ENCODE measurements around the gene GOLGA6L25.
"Not testable (repeated sequence)": the region's sequence is repeated elsewhere in the genome, so short reads cannot be mapped to it uniquely, and the experiment has no call there.

Gene GOLGA6L25

GRCh38 chr15:28553268-28553667 lies at the start of gene GOLGA6L25:
GOLGA6L25 (plus strand) TSS chr15:28553568; CDS start chr15:28553629, 61 bp downstream.
- in situ Hi-C loops (cut with MboI; ENCODE audit: low sequenced_read_pairs), result not testable (repeated sequence)

DNA sequence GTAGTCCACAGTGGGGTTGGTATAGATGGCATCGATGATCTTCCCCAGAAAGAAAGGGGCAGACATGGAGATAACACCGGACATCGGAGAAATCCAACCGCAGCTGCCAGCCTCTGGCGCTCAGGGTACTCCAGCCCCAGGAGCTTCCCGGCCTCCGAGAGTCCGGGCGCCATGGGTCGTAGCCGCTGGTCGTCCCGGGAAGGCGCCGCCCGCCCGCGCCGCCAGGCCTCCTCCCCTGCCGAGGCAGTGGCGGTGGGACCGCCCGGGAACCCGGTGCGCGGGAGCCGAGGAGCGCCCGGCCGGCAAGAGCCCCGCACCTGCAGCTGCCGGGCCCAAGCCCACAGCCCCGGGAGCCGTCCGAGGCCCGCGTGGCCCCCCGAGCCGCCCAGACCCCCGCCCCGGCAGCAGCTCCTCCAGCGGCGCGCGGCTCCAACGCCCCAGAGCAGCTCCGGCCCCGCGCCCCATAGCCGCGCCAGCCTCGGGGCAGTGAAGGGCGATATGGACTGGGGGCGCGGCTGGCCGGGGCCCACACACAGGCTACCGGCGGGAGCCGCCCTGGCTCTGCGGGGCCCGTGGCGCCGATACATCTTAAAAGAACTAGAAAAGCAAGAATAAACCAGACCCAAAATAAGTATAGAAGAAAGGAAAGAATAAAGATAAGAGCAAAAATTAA lies 45.0 kb upstream of the GOLGA6L25 start:
- in situ Hi-C loops (cut with MboI; ENCODE audit: low sequenced_read_pairs), result not testable (repeated sequence)

DNA sequence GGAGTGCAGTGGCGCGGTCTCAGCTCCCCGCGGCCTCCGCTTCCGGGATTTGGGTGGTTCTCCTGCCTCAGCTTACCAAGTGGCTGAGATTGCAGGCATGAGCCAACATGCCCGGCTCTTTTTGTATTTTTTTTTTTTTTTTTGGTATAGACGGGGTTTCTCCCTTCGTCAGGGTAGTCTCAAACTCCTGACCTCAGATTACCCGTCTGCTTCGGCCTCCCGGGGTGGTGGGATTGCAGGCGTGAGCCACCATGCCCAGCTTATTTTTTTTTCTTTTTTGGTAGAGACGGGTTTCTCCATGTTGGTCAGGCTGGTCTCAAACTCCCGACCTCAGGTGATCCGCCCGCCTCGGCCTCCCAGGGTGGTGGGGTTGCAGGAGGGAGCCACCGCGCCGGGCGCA lies 39.2 kb upstream of the GOLGA6L25 start:
- in situ Hi-C loops (cut with MboI; ENCODE audit: low sequenced_read_pairs), result not testable (repeated sequence)

GRCh38 chr15:28515208-28515607 lies 38.2 kb upstream of the GOLGA6L25 start:
- in situ Hi-C loops (cut with MboI; ENCODE audit: low sequenced_read_pairs), result not testable (repeated sequence)

- in situ Hi-C loops (cut with MboI; ENCODE audit: low sequenced_read_pairs), result not testable (repeated sequence)
Observed at GRCh38 chr15:28532954-28533353, 20.4 kb upstream of the GOLGA6L25 start, which contains the start of gene GOLGA8G. GOLGA8G (minus strand) TSS chr15:28532971; CDS start chr15:28532909, 62 bp downstream.

- in situ Hi-C loops (cut with MboI; ENCODE audit: low sequenced_read_pairs), result not testable (repeated sequence)
Observed at GRCh38 chr15:28573351-28573750, 20.0 kb downstream of the GOLGA6L25 start.

DNA sequence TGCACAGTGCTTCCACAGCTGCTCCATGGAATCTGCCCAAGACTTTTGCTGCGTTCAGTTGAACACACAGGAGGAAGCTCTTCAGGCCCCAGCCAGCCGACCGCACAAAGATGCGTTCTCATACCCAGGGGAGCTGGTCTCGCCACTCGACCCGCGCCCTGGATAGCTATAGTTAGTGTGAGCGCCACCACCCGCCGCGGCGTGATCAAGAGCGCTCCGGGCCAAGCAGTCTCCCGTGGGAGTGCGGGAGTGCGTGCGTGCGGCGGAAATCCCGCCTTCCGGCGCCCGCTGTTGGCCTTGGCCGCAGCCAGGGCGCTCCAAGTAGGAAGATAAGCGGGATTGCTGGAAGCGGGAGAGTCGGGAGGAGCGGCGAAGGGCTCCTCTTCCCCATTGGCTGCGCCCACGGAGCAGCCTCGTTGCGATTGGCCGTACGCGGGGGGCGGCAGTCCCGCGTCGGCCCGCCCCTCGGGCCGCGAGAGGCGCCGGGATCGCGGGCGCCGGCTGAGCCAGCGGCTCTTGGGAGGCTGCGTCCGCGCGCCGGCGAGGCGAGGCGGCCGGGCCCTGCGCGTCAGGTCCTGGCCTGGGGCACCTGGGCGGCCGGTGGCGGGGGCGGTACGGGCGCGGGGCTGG lies 35.7 kb downstream of the GOLGA6L25 start:
- in situ Hi-C loops (cut with MboI; ENCODE audit: low sequenced_read_pairs), result not testable (repeated sequence)

DNA sequence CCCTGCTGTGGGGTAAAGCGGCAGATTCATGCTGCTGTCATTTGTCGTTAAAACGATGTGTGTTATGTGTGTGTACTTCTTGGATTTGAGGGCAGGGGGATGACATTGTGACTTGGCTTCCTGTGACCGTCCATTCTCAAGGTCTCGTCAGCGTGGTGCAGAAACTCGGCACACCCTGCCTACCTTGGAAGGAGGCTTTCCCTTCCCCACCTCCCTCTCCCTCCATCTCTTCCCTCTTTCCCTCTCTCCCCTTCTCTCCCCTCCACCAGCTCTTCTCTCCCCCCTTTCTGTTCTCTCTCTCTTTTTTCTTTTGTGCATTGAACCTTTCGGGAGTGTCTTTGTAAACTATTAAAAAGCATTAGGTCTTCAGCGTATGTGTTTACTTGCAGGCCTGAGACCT lies 36.4 kb downstream of the GOLGA6L25 start:
- in situ Hi-C loops (cut with MboI; ENCODE audit: low sequenced_read_pairs), result not testable (repeated sequence)

- in situ Hi-C loops (cut with MboI; ENCODE audit: low sequenced_read_pairs), result not testable (repeated sequence)
Observed at GRCh38 chr15:28592395-28592794, 39.0 kb downstream of the GOLGA6L25 start.

GRCh38 chr15:28593424-28594129 lies 40.2 kb downstream of the GOLGA6L25 start:
- in situ Hi-C loops (cut with MboI; ENCODE audit: low sequenced_read_pairs), result not testable (repeated sequence)

DNA sequence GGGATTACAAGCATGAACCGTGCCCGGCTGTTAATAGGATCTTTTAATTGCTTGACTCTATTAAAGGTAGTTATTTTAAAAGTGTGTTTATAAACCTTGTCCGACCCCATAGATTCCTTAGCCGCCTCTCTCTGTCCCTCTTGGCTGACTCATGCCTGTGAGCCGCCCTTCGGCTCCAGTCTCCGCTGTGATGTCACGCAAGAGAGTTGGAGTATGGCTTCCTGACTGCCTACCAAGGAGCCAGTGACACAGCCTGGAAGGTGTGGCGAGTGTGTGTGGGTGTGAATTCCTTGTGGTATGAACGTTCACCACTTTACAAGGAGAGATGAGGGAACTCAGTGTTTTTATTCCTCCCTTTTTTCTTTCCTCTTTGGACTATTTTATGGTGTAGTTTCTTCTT lies 44.1 kb downstream of the GOLGA6L25 start:
- in situ Hi-C loops (cut with MboI; ENCODE audit: low sequenced_read_pairs), result not testable (repeated sequence)

DNA sequence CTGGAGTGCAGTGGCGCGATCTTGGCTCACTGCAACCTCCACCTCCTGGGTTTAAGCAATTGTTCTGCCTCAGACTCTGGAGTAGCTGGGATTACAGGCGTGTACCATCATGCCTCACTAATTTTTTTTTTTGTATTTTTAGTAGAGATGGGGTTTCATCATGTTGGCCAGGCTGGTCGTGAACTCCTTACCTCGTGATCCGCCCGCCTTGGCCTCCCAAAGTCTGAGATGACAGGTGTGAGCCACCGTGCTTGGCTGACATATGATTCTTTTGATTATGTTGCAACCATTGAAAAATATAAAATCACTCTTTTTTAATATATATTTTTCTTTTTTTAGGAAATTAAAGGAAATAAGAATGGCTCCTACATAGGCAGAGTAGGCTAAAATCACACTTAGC lies 44.8 kb downstream of the GOLGA6L25 start:
- in situ Hi-C loops (cut with MboI; ENCODE audit: low sequenced_read_pairs), result not testable (repeated sequence)

- in situ Hi-C loops (cut with MboI; ENCODE audit: low sequenced_read_pairs), result not testable (repeated sequence)
Observed at GRCh38 chr15:28602152-28602551, 48.8 kb downstream of the GOLGA6L25 start.

Data from hTERT RPE-1 (cell line).